ENCODE data around the gene DPM2.

GRCh38 chr9:127954831-127955293, 17.2 kb upstream of the DPM2 start:
- TF ChIP-seq CTCF (IDR thresholded peaks at IDR 0.05) (no peak), POLR2A (IDR thresholded peaks at IDR 0.05) (no peak)
